Stomach smooth muscle (tissue), 2 donors: ENCODE results near the gene ZFHX3.

Experiments used
- H3K27ac ChIP-seq: one replicate; pipeline ENCODE4 v1.7.0; 2013; ENCODE audit warnings: mild to moderate bottlenecking, low read length, inconsistent platforms
- H3K27me3 ChIP-seq, 2 donors: one replicate each; pipeline ENCODE4 v1.7.0; 2013; ENCODE audit warnings: low read length in 2 of 2; ENCODE audit not compliant: insufficient read depth in 2 of 2, control insufficient read depth in 1 of 2
- H3K36me3 ChIP-seq, 2 donors: one replicate each; pipeline ENCODE4 v1.7.0; 2013; ENCODE audit warnings: low read length in 2 of 2; ENCODE audit not compliant: control insufficient read depth in 2 of 2, insufficient read depth in 2 of 2
- H3K4me1 ChIP-seq: one replicate; pipeline ENCODE4 v1.7.0; 2013; ENCODE audit warnings: low read length; ENCODE audit not compliant: control insufficient read depth, insufficient read depth
- H3K4me3 ChIP-seq, 2 donors: one replicate each; pipeline ENCODE4 v1.7.0; 2013; ENCODE audit warnings: low read length in 2 of 2
- H3K9ac ChIP-seq, 2 donors: one replicate each; pipeline ENCODE4 v1.7.0; 2013; ENCODE audit warnings: low read length in 2 of 2, mild to moderate bottlenecking in 1 of 2
- H3K9me3 ChIP-seq, 2 donors: one replicate each; pipeline ENCODE4 v1.7.0; 2013; ENCODE audit warnings: low read length in 2 of 2; ENCODE audit not compliant: control insufficient read depth in 2 of 2
- donor health status: healthy.
- donor health status: Pancreatic carcinoma.

The ZFHX3 gene

GRCh38 chr16:72971370-72971769 lies 76.6 kb downstream of the ZFHX3 start:
- no peak overlapping the region for H3K27ac ChIP-seq
- no peaks in the 10 kb centered on the region for H3K27me3 ChIP-seq

GRCh38 chr16:72970656-72971055 lies 77.3 kb downstream of the ZFHX3 start:
- H3K4me3 ChIP-seq, result no peak overlapping the region
- no peak overlapping the region for H3K9ac ChIP-seq
- H3K27ac ChIP-seq, result no peak overlapping the region
- H3K4me1 ChIP-seq, result peaks cover 10% of the 10 kb centered on the region
- H3K9me3 ChIP-seq, result no peaks in the 10 kb centered on the region
- H3K27me3 ChIP-seq, result no peaks in the 10 kb centered on the region
- peaks cover 0 to 2% of the 10 kb centered on the region in 2 donors for H3K36me3 ChIP-seq

More at GRCh38 chr16:72971370-72971769, 76.6 kb downstream of the ZFHX3 start:
- Histone ChIP-seq H3K9ac (no peak overlapping the region), H3K9me3 (no peaks in the 10 kb centered on the region), H3K36me3 (peaks cover 0 to 2% of the 10 kb centered on the region in 2 donors), H3K4me3 (no peak overlapping the region), H3K4me1 (peaks cover 13% of the 10 kb centered on the region)

GRCh38 chr16:72969812-72970211 lies 78.1 kb downstream of the ZFHX3 start:
- Histone ChIP-seq H3K4me1 (peaks cover 9% of the 10 kb centered on the region), H3K9me3 (no peaks in the 10 kb centered on the region), H3K27ac (no peak overlapping the region), H3K4me3 (no peak overlapping the region), H3K27me3 (no peaks in the 10 kb centered on the region), H3K36me3 (peaks cover 0 to 2% of the 10 kb centered on the region in 2 donors), H3K9ac (no peak overlapping the region)

DNA sequence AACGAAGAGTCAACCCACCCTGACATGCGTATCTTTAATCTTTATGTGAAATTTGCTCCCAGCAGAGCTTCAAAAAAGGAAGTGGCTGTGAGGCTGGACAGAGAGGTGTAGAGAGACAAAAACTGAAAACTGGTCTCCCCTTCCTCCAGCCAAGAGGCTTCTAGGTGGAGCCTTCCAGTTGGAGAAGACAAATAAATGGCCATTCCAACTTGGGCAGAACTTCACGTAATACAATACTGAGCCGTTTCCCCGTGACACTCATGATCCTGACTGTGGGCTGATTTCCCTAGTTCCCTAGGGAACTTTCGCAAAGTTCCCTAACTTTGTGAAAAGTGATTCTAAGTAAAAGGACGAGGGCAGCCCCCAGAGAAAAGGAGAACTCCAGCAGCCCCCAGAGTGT lies 78.8 kb downstream of the ZFHX3 start:
- H3K36me3 ChIP-seq, result peaks cover 0 to 2% of the 10 kb centered on the region in 2 donors
- H3K4me3 ChIP-seq, result no peak overlapping the region
- peaks cover 4% of the 10 kb centered on the region for H3K4me1 ChIP-seq
- no peaks in the 10 kb centered on the region for H3K9me3 ChIP-seq
- no peak overlapping the region for H3K9ac ChIP-seq
- no peaks in the 10 kb centered on the region for H3K27me3 ChIP-seq
- H3K27ac ChIP-seq, result no peak overlapping the region

DNA sequence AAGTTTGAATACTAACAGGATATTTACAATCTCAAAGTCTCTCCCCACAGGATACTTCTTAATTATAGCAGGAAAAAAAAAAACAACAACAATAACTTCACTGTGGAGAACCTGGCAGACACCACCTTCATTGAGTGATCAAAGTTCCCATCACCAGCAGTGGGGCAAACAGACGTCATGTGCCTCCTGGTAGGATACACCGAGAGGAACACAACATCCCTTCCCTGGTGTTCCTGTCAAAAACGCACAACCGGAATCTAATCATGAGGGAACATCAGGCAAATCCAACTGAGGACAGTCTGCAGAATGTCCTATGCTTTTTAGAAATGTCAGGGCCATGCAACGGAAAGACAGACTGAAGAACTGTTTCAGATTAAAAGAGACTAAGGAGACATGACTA lies 80.0 kb downstream of the ZFHX3 start:
- Histone ChIP-seq H3K9ac (no peak overlapping the region), H3K4me3 (no peak overlapping the region), H3K27ac (no peak overlapping the region), H3K27me3 (no peaks in the 10 kb centered on the region), H3K4me1 (peaks cover 4% of the 10 kb centered on the region), H3K9me3 (no peaks in the 10 kb centered on the region), H3K36me3 (peaks cover 0 to 2% of the 10 kb centered on the region in 2 donors)

DNA sequence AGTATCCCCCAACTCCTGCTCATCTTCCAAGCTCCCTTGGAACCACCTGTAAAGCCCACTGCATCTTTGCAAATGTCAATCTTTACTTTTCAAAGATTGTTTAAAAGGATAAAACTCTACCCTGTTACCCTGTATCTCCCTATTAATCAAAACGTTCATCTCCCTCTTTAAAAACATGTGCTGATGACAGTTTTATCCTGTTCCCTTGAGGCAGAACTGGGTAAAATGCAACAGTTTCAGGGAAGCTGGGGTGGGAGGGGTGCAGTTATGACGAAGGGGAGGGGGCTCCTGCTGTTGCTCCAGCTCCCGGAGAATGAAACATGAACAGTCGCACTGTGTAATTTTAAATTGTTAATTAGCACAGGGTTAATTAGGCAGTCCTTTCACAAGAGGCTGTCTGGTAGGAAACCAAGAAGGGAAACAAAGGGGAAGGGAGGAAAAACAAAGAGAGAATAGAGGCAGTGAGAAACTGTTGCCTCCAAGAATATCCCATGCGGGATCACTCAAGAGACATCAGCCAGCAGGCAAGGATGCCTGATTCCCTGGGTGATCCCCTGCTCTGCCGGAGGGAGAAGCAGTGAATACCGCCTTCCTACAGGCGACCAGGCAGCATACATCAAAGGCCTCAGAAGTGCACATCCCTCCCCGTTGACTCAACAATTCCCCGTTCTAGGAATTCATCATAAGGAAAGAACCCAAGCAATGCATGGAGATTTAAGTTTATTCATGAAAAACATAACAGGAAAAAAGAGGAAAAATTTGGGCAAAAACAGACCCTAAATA lies 84.2 kb downstream of the ZFHX3 start:
- Histone ChIP-seq H3K4me1 (no peaks in the 10 kb centered on the region), H3K4me3 (no peak overlapping the region)

GRCh38 chr16:72962347-72962746 lies 85.6 kb downstream of the ZFHX3 start:
- H3K9ac ChIP-seq, result no peak overlapping the region

More for the DNA sequence above, 84.2 kb downstream of the ZFHX3 start:
- Histone ChIP-seq H3K27me3 (no peaks in the 10 kb centered on the region), H3K27ac (no peak overlapping the region), H3K9me3 (no peaks in the 10 kb centered on the region), H3K36me3 (peaks cover 8 to 9% of the 10 kb centered on the region in 2 donors), H3K9ac (peak overlapping the region in 1 of 2 donors; percentile 36)

DNA sequence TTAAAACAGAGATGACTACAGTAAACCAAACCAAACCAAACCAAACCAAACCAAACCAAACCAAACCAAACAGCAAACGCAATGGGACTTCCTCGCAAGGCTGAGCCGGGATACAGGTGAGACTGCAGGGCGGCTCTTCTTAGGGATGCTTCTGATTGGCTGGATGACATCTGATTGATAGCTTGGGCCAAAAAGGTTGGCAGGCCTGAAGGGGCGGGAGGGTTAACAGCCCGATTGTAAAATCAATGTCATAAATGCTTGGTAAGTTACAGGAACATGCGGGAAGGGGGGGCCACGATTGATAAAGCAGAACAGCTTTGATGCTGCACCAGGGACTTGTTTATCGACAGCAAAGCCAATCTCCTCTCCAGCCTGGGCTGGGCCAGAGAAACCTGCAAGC lies 86.1 kb downstream of the ZFHX3 start:
- Histone ChIP-seq H3K4me3 (no peak overlapping the region), H3K4me1 (no peaks in the 10 kb centered on the region), H3K36me3 (peaks cover 19 to 20% of the 10 kb centered on the region in 2 donors), H3K27me3 (no peaks in the 10 kb centered on the region), H3K9me3 (no peaks in the 10 kb centered on the region), H3K27ac (no peak overlapping the region), H3K9ac (no peak overlapping the region)

More at GRCh38 chr16:72962347-72962746, 85.6 kb downstream of the ZFHX3 start:
- H3K9me3 ChIP-seq, result no peaks in the 10 kb centered on the region
- no peak overlapping the region for H3K27ac ChIP-seq
- H3K36me3 ChIP-seq, result peaks cover 15 to 17% of the 10 kb centered on the region in 2 donors
- no peak overlapping the region for H3K4me3 ChIP-seq
- no peaks in the 10 kb centered on the region for H3K4me1 ChIP-seq
- no peaks in the 10 kb centered on the region for H3K27me3 ChIP-seq

DNA sequence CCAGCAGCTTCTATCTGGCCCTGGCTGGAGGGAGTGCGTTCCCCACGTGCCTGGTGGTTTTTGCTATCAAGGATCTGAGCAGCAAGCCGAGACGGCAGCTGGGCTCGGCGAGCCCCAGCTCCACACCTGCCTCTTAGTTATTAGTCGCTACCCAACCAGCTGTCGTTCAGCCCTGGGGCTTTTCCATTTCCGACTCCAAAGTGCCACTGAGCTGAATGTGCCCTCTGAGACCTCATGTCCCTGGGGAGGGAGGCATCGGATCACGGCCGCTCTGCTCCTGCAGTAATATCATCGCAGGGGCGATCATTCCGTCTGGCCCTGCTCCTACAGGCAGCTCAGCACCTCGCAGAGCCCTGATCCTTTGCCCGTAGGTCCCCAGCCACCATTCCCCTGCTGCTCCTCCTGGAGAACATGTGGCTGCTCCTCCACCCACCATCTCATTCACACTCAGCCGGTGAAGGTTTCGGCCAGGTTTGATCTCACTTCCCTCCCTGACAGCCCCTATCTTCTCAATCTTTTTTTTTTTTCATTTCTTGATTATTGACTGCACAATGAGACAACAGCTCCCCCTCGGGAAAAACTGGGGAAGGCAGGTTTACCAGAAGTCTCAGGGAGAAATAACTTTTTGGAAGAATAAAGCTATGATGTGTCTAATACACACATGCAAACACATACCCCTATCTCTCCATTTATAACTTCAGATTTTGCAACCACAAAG lies 86.7 kb downstream of the ZFHX3 start:
- Histone ChIP-seq H3K9ac (no peak overlapping the region), H3K4me3 (no peak overlapping the region), H3K9me3 (no peaks in the 10 kb centered on the region), H3K27ac (no peak overlapping the region), H3K4me1 (no peaks in the 10 kb centered on the region), H3K27me3 (no peaks in the 10 kb centered on the region), H3K36me3 (peaks cover 19 to 20% of the 10 kb centered on the region in 2 donors)

DNA sequence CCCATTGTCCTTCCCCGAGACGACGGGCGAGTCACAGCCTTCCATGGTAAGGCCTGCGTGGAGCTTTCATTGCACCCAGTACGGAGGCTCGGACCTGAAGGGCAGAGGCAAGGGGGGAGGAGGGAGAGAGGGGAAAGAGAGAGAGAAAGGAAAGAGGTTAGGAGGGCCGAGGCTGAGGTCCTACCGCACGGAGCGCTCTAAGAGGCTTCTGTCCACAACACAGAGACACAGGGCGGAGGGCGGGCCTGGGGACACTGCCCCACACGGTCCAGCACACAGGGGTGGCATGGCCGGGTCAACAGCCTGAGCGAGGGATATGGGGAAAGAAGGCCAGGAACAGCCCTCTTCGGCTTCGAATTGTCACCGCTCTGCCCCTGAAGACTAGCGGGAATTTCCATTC lies 87.8 kb downstream of the ZFHX3 start:
- Histone ChIP-seq H3K27me3 (no peaks in the 10 kb centered on the region), H3K9me3 (no peaks in the 10 kb centered on the region), H3K27ac (no peak overlapping the region), H3K9ac (no peak overlapping the region), H3K36me3 (peaks cover 19 to 20% of the 10 kb centered on the region in 2 donors), H3K4me1 (no peaks in the 10 kb centered on the region), H3K4me3 (no peak overlapping the region)
